CD8-positive, alpha-beta memory T cell (primary cell): ENCODE data around the gene RNF103. TPM values are rescaled to one million over a fixed set of nuclear protein-coding genes. Genes with fewer than 3 reads are reported as not detected.

Experiments
- CTCF ChIA-PET: fragments of 350-600 bp; sonication (Branson Sonifier 250); formaldehyde crosslinking; loops from one replicate; lab custom pipeline; 2021; ENCODE audit warnings: antibody characterized with exemption; lab: Charles Lee
- POLR2A ChIA-PET: fragments of 350-600 bp; sonication (Branson Sonifier 250); formaldehyde crosslinking; loops from one replicate; lab custom pipeline; 2021; ENCODE audit warnings: antibody characterized with exemption; lab: Charles Lee
- DNase-seq, 5 donors: peaks; one replicate each; pipeline versions ENCODE4 v3.0.0 to v3.0.0-alpha.2; 2020 to 2022; ENCODE audit warnings: mixed read lengths in 1 of 5
- H3K27ac ChIP-seq: one replicate; pipeline ENCODE4 v1.7.0; 2013; ENCODE audit warnings: low read depth, mild to moderate bottlenecking, low read length, moderate library complexity
- H3K27me3 ChIP-seq: 2 replicates; pipeline ENCODE4 v1.7.0; 2013; ENCODE audit warnings: low read length, mild to moderate bottlenecking; ENCODE audit not compliant: insufficient read depth, poor library complexity, severe bottlenecking
- H3K36me3 ChIP-seq: 2 replicates; pipeline ENCODE4 v1.7.0; 2013; ENCODE audit warnings: mild to moderate bottlenecking, low read length, moderate library complexity; ENCODE audit not compliant: insufficient read depth
- H3K4me1 ChIP-seq: 2 replicates; pipeline ENCODE4 v1.7.0; 2013; ENCODE audit warnings: mild to moderate bottlenecking, low read length, moderate library complexity; ENCODE audit not compliant: insufficient read depth
- H3K4me3 ChIP-seq: 2 replicates; pipeline ENCODE4 v1.7.0; 2013; ENCODE audit warnings: mild to moderate bottlenecking, low read length
- H3K9me3 ChIP-seq: 2 replicates; pipeline ENCODE4 v1.7.0; 2013; ENCODE audit warnings: mild to moderate bottlenecking, low read length
- H3K27ac Mint-ChIP-seq, 8 donors: one replicate each; pipeline ENCODE4 v1.8.0; 2020 to 2021; ENCODE audit warnings: mixed read lengths in 8 of 8, mild to moderate bottlenecking in 6 of 8, inconsistent platforms in 3 of 8, moderate library complexity in 3 of 8
- H3K27me3 Mint-ChIP-seq, 2 donors: one replicate each; pipeline ENCODE4 v1.8.0; 2020 to 2021; ENCODE audit warnings: mixed read lengths in 2 of 2, mild to moderate bottlenecking in 1 of 2, moderate library complexity in 1 of 2
- H3K36me3 Mint-ChIP-seq, 3 donors: one replicate each; pipeline ENCODE4 v1.8.0; 2020 to 2021; ENCODE audit warnings: mixed read lengths in 3 of 3, inconsistent platforms in 1 of 3, mild to moderate bottlenecking in 1 of 3
- H3K4me1 Mint-ChIP-seq, 3 donors: one replicate each; pipeline ENCODE4 v1.8.0; 2020 to 2021; ENCODE audit warnings: mixed read lengths in 3 of 3, inconsistent platforms in 1 of 3, mild to moderate bottlenecking in 1 of 3
- H3K4me3 Mint-ChIP-seq, 7 donors: one replicate each; pipeline ENCODE4 v1.8.0; 2020 to 2021; ENCODE audit warnings: mixed read lengths in 7 of 7, mild to moderate bottlenecking in 6 of 7, moderate library complexity in 4 of 7, inconsistent platforms in 2 of 7
- H3K9me3 Mint-ChIP-seq, 5 donors: one replicate each; pipeline ENCODE4 v1.8.0; 2020 to 2022; ENCODE audit warnings: mixed read lengths in 5 of 5, mild to moderate bottlenecking in 3 of 5, moderate library complexity in 2 of 5, inconsistent platforms in 1 of 5
- polyA plus RNA-seq: library from polyadenylated mRNA; unstranded; fragments of 300-500 nt; fragmentation: Illumina TruSeq; gene quantifications from one replicate; pipeline ENCODE4 v1.2.3, GENCODE V29; 2021
- total RNA-seq, 2 experiments: library from RNA; stranded (reverse); gene quantifications; one replicate each; pipeline ENCODE4 v1.2.3, GENCODE V29; 2021

The RNF103 gene
- total and polyA plus RNA-seq, 3 experiments from 2014 or later: 4.8 to 14.6 (median 14.6) TPM

GRCh38 chr2:86584151-86584913 is 39.3 kb downstream of the RNF103 start:
- no peaks in the 10 kb centered on the region for H3K27me3 ChIP-seq
- H3K9me3 ChIP-seq: no peaks in the 10 kb centered on the region
- DNase-seq: peak in 2 of 5 donors; percentile 6 to 20
- Mint-ChIP-seq H3K27me3 (peaks cover 3 to 4% of the 10 kb centered on the region in 2 donors), H3K27ac (peak overlapping the region in 7 of 8 donors; percentile 21 to 87 (median 83)), H3K4me1 (peaks cover 11 to 26% (median 13%) of the 10 kb centered on the region in 3 donors), H3K36me3 (peaks cover 0 to 1% (median 0%) of the 10 kb centered on the region in 3 donors), H3K4me3 (peak overlapping the region in 5 of 7 donors; percentile 6 to 44 (median 42)), H3K9me3 (peaks cover 0 to 4% (median 2%) of the 10 kb centered on the region in 5 donors)
- H3K36me3 ChIP-seq: no peaks in the 10 kb centered on the region
- CTCF ChIA-PET: interaction anchor here (1.3 to 1.6 kb wide), 3 partner anchors 8 to 22 kb away, joined by 3 to 4 read pairs (median 3); no protein-coding TSS in a partner anchor
- H3K27ac ChIP-seq: no peak overlapping the region
- POLR2A ChIA-PET: interaction anchor here (0.5 to 1.7 kb wide), 4 partner anchors 9 to 443 kb away, joined by 3 to 11 read pairs (median 6); partner anchors contain the start of gene CHMP3
- H3K4me3 ChIP-seq: peak overlapping the region; percentile 4
- peaks cover 14% of the 10 kb centered on the region for H3K4me1 ChIP-seq

GRCh38 chr2:86580560-86580959 is 43.1 kb downstream of the RNF103 start:
- no peaks in the 10 kb centered on the region for H3K27me3 ChIP-seq
- Mint-ChIP-seq H3K27me3 (no peaks in the 10 kb centered on the region), H3K9me3 (peaks cover 0 to 9% (median 2%) of the 10 kb centered on the region in 5 donors), H3K27ac (peak overlapping the region in 1 of 8 donors; percentile 48), H3K4me3 (no peak overlapping the region), H3K4me1 (peaks cover 11 to 25% (median 13%) of the 10 kb centered on the region in 3 donors), H3K36me3 (peaks cover 0 to 8% (median 1%) of the 10 kb centered on the region in 3 donors)
- no peak for DNase-seq
- no peaks in the 10 kb centered on the region for H3K36me3 ChIP-seq
- ChIA-PET CTCF (no interaction called here), POLR2A (no interaction called here)
- H3K4me3 ChIP-seq: no peak overlapping the region
- H3K4me1 ChIP-seq: peaks cover 14% of the 10 kb centered on the region
- H3K27ac ChIP-seq: no peak overlapping the region
- no peaks in the 10 kb centered on the region for H3K9me3 ChIP-seq

GRCh38 chr2:86577817-86578456 is 45.7 kb downstream of the RNF103 start:
- DNase-seq: no peak
- no peaks in the 10 kb centered on the region for H3K27me3 Mint-ChIP-seq
- H3K27ac Mint-ChIP-seq: no peak overlapping the region
- CTCF ChIA-PET: no interaction called here
- H3K4me1 ChIP-seq: no peaks in the 10 kb centered on the region
- POLR2A ChIA-PET: no interaction called here
- H3K4me3 Mint-ChIP-seq: no peak overlapping the region
- H3K4me3 ChIP-seq: no peak overlapping the region
- no peak overlapping the region for H3K27ac ChIP-seq
- peaks cover 0 to 8% (median 1%) of the 10 kb centered on the region in 3 donors for H3K36me3 Mint-ChIP-seq
- H3K36me3 ChIP-seq: no peaks in the 10 kb centered on the region
- H3K9me3 Mint-ChIP-seq: peaks cover 0 to 9% (median 2%) of the 10 kb centered on the region in 5 donors
- H3K27me3 ChIP-seq: no peaks in the 10 kb centered on the region
- peaks cover 0 to 5% (median 0%) of the 10 kb centered on the region in 3 donors for H3K4me1 Mint-ChIP-seq
- H3K9me3 ChIP-seq: no peaks in the 10 kb centered on the region

- H3K27ac ChIP-seq: no peak overlapping the region
- ChIA-PET CTCF (no interaction called here), POLR2A (no interaction called here)
- H3K4me1 ChIP-seq: no peaks in the 10 kb centered on the region
- no peak overlapping the region for H3K4me3 Mint-ChIP-seq
- no peaks in the 10 kb centered on the region for H3K27me3 ChIP-seq
- H3K27me3 Mint-ChIP-seq: peaks cover 0 to 31% of the 10 kb centered on the region in 2 donors
- no peak for DNase-seq
- H3K36me3 Mint-ChIP-seq: no peaks in the 10 kb centered on the region
- H3K36me3 ChIP-seq: no peaks in the 10 kb centered on the region
- no peaks in the 10 kb centered on the region for H3K4me1 Mint-ChIP-seq
- H3K4me3 ChIP-seq: no peak overlapping the region
- no peaks in the 10 kb centered on the region for H3K9me3 ChIP-seq
- no peaks in the 10 kb centered on the region for H3K9me3 Mint-ChIP-seq
- H3K27ac Mint-ChIP-seq: no peak overlapping the region
These were observed 53.6 kb downstream of the RNF103 start for GRCh38 chr2:86570059-86570458.

- ChIA-PET CTCF (no interaction called here), POLR2A (no interaction called here)
- Mint-ChIP-seq H3K36me3 (peaks cover 0 to 11% (median 0%) of the 10 kb centered on the region in 3 donors), H3K4me1 (peaks cover 20 to 22% (median 21%) of the 10 kb centered on the region in 3 donors), H3K27me3 (peaks cover 1 to 31% of the 10 kb centered on the region in 2 donors), H3K9me3 (no peaks in the 10 kb centered on the region), H3K27ac (peak overlapping the region in 2 of 8 donors; percentile 6 to 23), H3K4me3 (no peak overlapping the region)
- Histone ChIP-seq H3K27me3 (no peaks in the 10 kb centered on the region), H3K4me3 (no peak overlapping the region), H3K36me3 (no peaks in the 10 kb centered on the region), H3K27ac (no peak overlapping the region), H3K4me1 (peaks cover 15% of the 10 kb centered on the region), H3K9me3 (no peaks in the 10 kb centered on the region)
- no peak for DNase-seq
These were observed 56.9 kb downstream of the RNF103 start for GRCh38 chr2:86566821-86567190.

GRCh38 chr2:86566158-86566820 is 57.4 kb downstream of the RNF103 start:
- no peak overlapping the region for H3K27ac ChIP-seq
- H3K27me3 ChIP-seq: no peaks in the 10 kb centered on the region
- H3K27me3 Mint-ChIP-seq: peaks cover 1 to 31% of the 10 kb centered on the region in 2 donors
- no peak overlapping the region for H3K4me3 Mint-ChIP-seq
- ChIA-PET POLR2A (interaction anchor here (0.6 kb wide), 1 partner anchor 13 kb away, joined by 3 read pairs; no protein-coding TSS in a partner anchor), CTCF (no interaction called here)
- no peak for DNase-seq
- H3K9me3 Mint-ChIP-seq: no peaks in the 10 kb centered on the region
- H3K4me1 ChIP-seq: peaks cover 20% of the 10 kb centered on the region
- H3K4me3 ChIP-seq: no peak overlapping the region
- H3K9me3 ChIP-seq: no peaks in the 10 kb centered on the region
- H3K4me1 Mint-ChIP-seq: peaks cover 26 to 27% (median 26%) of the 10 kb centered on the region in 3 donors
- peaks cover 0 to 11% (median 0%) of the 10 kb centered on the region in 3 donors for H3K36me3 Mint-ChIP-seq
- no peaks in the 10 kb centered on the region for H3K36me3 ChIP-seq
- peak overlapping the region in 2 of 8 donors; percentile 23 to 74 for H3K27ac Mint-ChIP-seq

- no peaks in the 10 kb centered on the region for H3K27me3 ChIP-seq
- Mint-ChIP-seq H3K9me3 (no peaks in the 10 kb centered on the region), H3K27me3 (peaks cover 1 to 25% of the 10 kb centered on the region in 2 donors), H3K4me3 (peak overlapping the region; percentile 92 to 98 (median 98)), H3K4me1 (peaks cover 36 to 43% (median 37%) of the 10 kb centered on the region in 3 donors), H3K36me3 (peaks cover 0 to 12% (median 5%) of the 10 kb centered on the region in 3 donors), H3K27ac (peak overlapping the region; percentile 94 to 99 (median 99))
- no peak for DNase-seq
- H3K4me3 ChIP-seq: peak overlapping the region; percentile 88
- H3K9me3 ChIP-seq: no peaks in the 10 kb centered on the region
- peaks cover 33% of the 10 kb centered on the region for H3K4me1 ChIP-seq
- ChIA-PET CTCF (interaction anchor here (0.6 kb wide), 1 partner anchor 1515 kb away, joined by 3 read pairs; no protein-coding TSS in a partner anchor), POLR2A (interaction anchor here (1.5 to 2.8 kb wide), 4 partner anchors 11 to 122 kb away, joined by 6 to 11 read pairs (median 9); partner anchors contain the start of gene KDM3A)
- no peaks in the 10 kb centered on the region for H3K36me3 ChIP-seq
- peak overlapping the region; percentile 99 for H3K27ac ChIP-seq
These were observed 60.0 kb downstream of the RNF103 start for GRCh38 chr2:86563650-86564061.
